Measurements from ENCODE around the gene LY86. TPM values are rescaled to one million over a fixed set of nuclear protein-coding genes. Genes with fewer than 3 reads are reported as not detected.

Gene LY86
- total and polyA plus RNA-seq, 9 donors: 1.3 to 13.8 (median 2.3) TPM

- Histone ChIP-seq H3K4me3 (no peak overlapping the region), H3K4me1 (ENCODE audit: insufficient read depth) (no peaks in the 10 kb centered on the region), H3K36me3 (no peaks in the 10 kb centered on the region), H3K9me3 (no peaks in the 10 kb centered on the region), H3K27me3 (no peaks in the 10 kb centered on the region), H3K27ac (no peak overlapping the region)
- TF ChIP-seq POLR2A (IDR thresholded peaks at IDR 0.05) (no peak), EP300 (IDR thresholded peaks at IDR 0.05) (no peak), CTCF (IDR thresholded peaks at IDR 0.05) (no peak)
- no peak for DNase-seq
- intact Hi-C loops (cut with DNase I): no loop called here
- WGBS, 3 donors: 30 to 35% (median 34%) methylated on average over 9 of the region's 9 CpGs
Observed at GRCh38 chr6:6620766-6621425, 32.4 kb downstream of the LY86 start.

- WGBS, 3 donors: 93 to 100% (median 93%) methylated on average over 1 of the region's 1 CpG
- H3K4me1 ChIP-seq (ENCODE audit: insufficient read depth): no peaks in the 10 kb centered on the region
- TF ChIP-seq CTCF (IDR thresholded peaks at IDR 0.05) (no peak), EP300 (IDR thresholded peaks at IDR 0.05) (no peak), POLR2A (IDR thresholded peaks at IDR 0.05) (no peak)
- DNase-seq: no peak
- no peak overlapping the region for H3K4me3 ChIP-seq
- no peaks in the 10 kb centered on the region for H3K36me3 ChIP-seq
- intact Hi-C loops (cut with DNase I): no loop called here
- no peaks in the 10 kb centered on the region for H3K27me3 ChIP-seq
- H3K9me3 ChIP-seq: no peaks in the 10 kb centered on the region
- no peak overlapping the region for H3K27ac ChIP-seq
Observed at GRCh38 chr6:6622501-6622900, 34.0 kb downstream of the LY86 start.

GRCh38 chr6:6623553-6623952 lies 35.0 kb downstream of the LY86 start:
- Histone ChIP-seq H3K4me1 (ENCODE audit: insufficient read depth) (no peaks in the 10 kb centered on the region), H3K27ac (no peak overlapping the region), H3K4me3 (no peak overlapping the region), H3K36me3 (no peaks in the 10 kb centered on the region), H3K9me3 (no peaks in the 10 kb centered on the region), H3K27me3 (no peaks in the 10 kb centered on the region)
- WGBS, 3 donors: 7 to 32% (median 9%) methylated on average over 1 of the region's 1 CpG
- no peak for DNase-seq
- intact Hi-C loops (cut with DNase I): no loop called here
- TF ChIP-seq CTCF (IDR thresholded peaks at IDR 0.05): no peak
- TF ChIP-seq EP300 (IDR thresholded peaks at IDR 0.05): no peak
- TF ChIP-seq POLR2A (IDR thresholded peaks at IDR 0.05): no peak

GRCh38 chr6:6624269-6624990 lies 35.9 kb downstream of the LY86 start:
- Histone ChIP-seq H3K4me3 (no peak overlapping the region), H3K27me3 (no peaks in the 10 kb centered on the region), H3K36me3 (no peaks in the 10 kb centered on the region), H3K27ac (no peak overlapping the region), H3K4me1 (ENCODE audit: insufficient read depth) (no peaks in the 10 kb centered on the region), H3K9me3 (no peaks in the 10 kb centered on the region)
- intact Hi-C loops (cut with DNase I): no loop called here
- TF ChIP-seq EP300 (IDR thresholded peaks at IDR 0.05) (no peak), CTCF (IDR thresholded peaks at IDR 0.05) (no peak), POLR2A (IDR thresholded peaks at IDR 0.05) (no peak)
- WGBS, 3 donors: 76 to 85% (median 79%) methylated on average over 6 of the region's 6 CpGs
- no peak for DNase-seq
